Anterior cingulate cortex (tissue), 58 donors: Measurements from ENCODE around the gene UBIAD1.
A peak's percentile ranks its signal among the peaks of the same experiment; 100 is the strongest.

Source experiments
- DNase-seq, 58 donors: peaks; one replicate each; lab custom pipeline; 2025; lab: John Stamatoyannopoulos, UW

UBIAD1 gene

GRCh38 chr1:11308699-11309224 is 35.8 kb downstream of the UBIAD1 start:
- DNase-seq = no peak

GRCh38 chr1:11309385-11309784 is 36.4 kb downstream of the UBIAD1 start:
- DNase-seq = no peak

GRCh38 chr1:11311816-11312755 is 39.1 kb downstream of the UBIAD1 start:
- DNase-seq = no peak

GRCh38 chr1:11314959-11315358 is 42.0 kb downstream of the UBIAD1 start:
- DNase-seq = peak in 14 of 58 donors; percentile 2 to 28 (median 7)

GRCh38 chr1:11316701-11317100 is 43.7 kb downstream of the UBIAD1 start:
- DNase-seq = peak in 5 of 58 donors; percentile 7 to 11 (median 10)

GRCh38 chr1:11318982-11319381 is 46.0 kb downstream of the UBIAD1 start:
- no peak for DNase-seq

GRCh38 chr1:11320153-11320936 is 47.3 kb downstream of the UBIAD1 start:
- peak in 2 of 58 donors; percentile 11 to 20 for DNase-seq

- no peak for DNase-seq
These were observed 48.9 kb downstream of the UBIAD1 start for GRCh38 chr1:11321656-11322491.

GRCh38 chr1:11324567-11325165 is 51.7 kb downstream of the UBIAD1 start:
- no peak for DNase-seq

GRCh38 chr1:11326070-11326469 is 53.1 kb downstream of the UBIAD1 start:
- no peak for DNase-seq

- DNase-seq = no peak
These were observed 55.4 kb downstream of the UBIAD1 start for GRCh38 chr1:11328444-11328843.

- no peak for DNase-seq
These were observed 57.4 kb downstream of the UBIAD1 start for GRCh38 chr1:11330411-11330810.

GRCh38 chr1:11331036-11331944 is 58.3 kb downstream of the UBIAD1 start:
- DNase-seq = peak in 1 of 58 donors; percentile 13

GRCh38 chr1:11331945-11332546 is 59.0 kb downstream of the UBIAD1 start:
- no peak for DNase-seq

GRCh38 chr1:11333631-11334030 is 60.6 kb downstream of the UBIAD1 start:
- no peak for DNase-seq

GRCh38 chr1:11334261-11334804 is 61.3 kb downstream of the UBIAD1 start:
- DNase-seq = no peak

GRCh38 chr1:11334821-11335220 is 61.8 kb downstream of the UBIAD1 start:
- DNase-seq = no peak
